Measurements from ENCODE around the gene TMBIM4. TPM values are rescaled to one million over a fixed set of nuclear protein-coding genes. Genes with fewer than 3 reads are reported as not detected.
"Not testable (repeated sequence)": the region's sequence is repeated elsewhere in the genome, so short reads cannot be mapped to it uniquely, and the experiment has no call there.

Gene TMBIM4
- total and polyA plus RNA-seq, 10 of the 15 experiments (the other 5 are each of a cell fraction or from before 2014, with no cell fraction given): 38.8 to 341 (median 82.8) TPM

DNA sequence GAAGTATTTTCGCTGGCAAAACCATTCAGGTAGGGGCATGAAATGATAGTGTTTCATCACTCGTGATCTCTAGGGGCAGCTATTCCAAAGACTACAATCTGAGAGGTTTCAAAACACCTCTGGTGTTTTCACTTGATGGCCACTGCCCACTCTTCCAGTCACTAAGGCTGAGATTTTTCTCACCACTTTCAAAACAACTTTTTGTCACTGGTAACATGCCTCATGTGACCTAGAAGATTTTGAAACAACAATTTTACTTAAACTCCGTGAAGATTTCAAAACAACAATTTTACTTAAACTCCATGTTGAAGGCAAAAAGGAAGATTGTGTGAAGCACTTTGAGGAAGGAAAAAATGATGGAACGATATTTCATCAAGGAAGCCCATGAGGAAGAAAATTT lies 18.0 kb upstream of the TMBIM4 start:
- H3K9ac ChIP-seq (ENCODE audit: control insufficient read depth, insufficient read depth, low read length): no peak overlapping the region
- ATAC-seq: no peak

DNA sequence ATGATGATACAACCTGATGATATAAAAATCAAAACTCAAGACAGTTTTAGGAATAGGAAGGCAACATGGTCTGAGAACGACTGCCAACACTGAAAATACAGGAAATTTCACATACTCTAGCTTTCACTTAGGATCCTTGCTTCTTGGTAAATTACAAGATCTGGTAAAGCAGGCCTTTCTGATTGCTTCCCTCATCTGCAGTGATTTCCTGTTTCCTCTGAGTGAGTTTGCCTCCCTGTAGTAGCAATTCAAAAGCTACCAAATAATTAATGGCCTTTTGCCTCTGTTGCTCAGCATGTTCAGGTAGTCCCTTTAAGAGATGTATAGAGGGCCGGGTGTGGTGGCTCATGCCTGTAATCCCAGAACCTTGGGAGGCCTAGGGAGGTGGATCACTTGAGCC lies 17.2 kb upstream of the TMBIM4 start:
- Histone ChIP-seq H3K4me1 (ENCODE audit: control insufficient read depth, insufficient read depth, low read length) (peaks cover 7% of the 10 kb centered on the region), H3K4me2 (ENCODE audit: control insufficient read depth, insufficient read depth) (no peak overlapping the region), H3K9ac (ENCODE audit: control insufficient read depth, insufficient read depth, low read length) (no peak overlapping the region), H3K79me2 (ENCODE audit: control insufficient read depth, insufficient read depth, low read length) (peaks cover 6% of the 10 kb centered on the region), H3K27me3 (replicated peaks in 1 of 2; ENCODE audit: control insufficient read depth in 2 of 2, insufficient read depth in 2 of 2, low read length in 1 of 2) (peaks cover 0 to 5% of the 10 kb centered on the region in 2 experiments; a peak in 1 of 4 replicates), H3K9me3 (replicated peaks; ENCODE audit: control insufficient read depth, insufficient read depth, low read length) (no peaks in the 10 kb centered on the region; the same call in 2 of the 3 replicates), H4K20me1 (ENCODE audit: control insufficient read depth, insufficient read depth) (no peaks in the 10 kb centered on the region), H3K36me3 (ENCODE audit: control insufficient read depth in 2 of 2, insufficient read depth in 2 of 2, low read length in 1 of 2) (no peaks in the 10 kb centered on the region), H3K27ac (ENCODE audit: control insufficient read depth, insufficient read depth) (no peak overlapping the region), H3K4me3 (no peak overlapping the region), H2AFZ (ENCODE audit: control insufficient read depth, low read depth, low read length) (no peak overlapping the region; the same call in 1 of the 2 replicates)
- ATAC-seq (no peak), FAIRE-seq (no peak), DNase-seq (ENCODE audit: low read depth, low spot score) (no peak)
- SMC1A ChIA-PET (ENCODE audit: uncharacterized antibody, unreplicated experiment): interaction anchor here (0.6 to 2.0 kb wide), 4 partner anchors 10 to 50 kb away, joined by 3 to 6 read pairs (median 4); no protein-coding TSS in a partner anchor
- no peak for TF ChIP-seq ZZZ3 (IDR thresholded peaks at IDR 0.05; ENCODE audit: control insufficient read depth, insufficient read length, low read depth)
- no peak for TF ChIP-seq PML (IDR thresholded peaks at IDR 0.05; ENCODE audit: low read length)
- POLR2A ChIA-PET: no interaction called here
- CTCF ChIA-PET: interaction anchor here (0.5 to 1.7 kb wide), 3 partner anchors 11 to 49 kb away, joined by 5 read pairs; partner anchors contain the start of gene TMBIM4
- RAD21 ChIA-PET (ENCODE audit: unreplicated experiment): no interaction called here
- WGBS (ENCODE audit: insufficient coverage, insufficient replicate concordance, low lambda C conversion rate, missing lambda C conversion rate): 42% methylated on average over 2 of the region's 2 CpGs
- in situ Hi-C loops (cut with MboI): no loop called here
- no TSS peak for BruUV-seq (replicated peaks)
- intact Hi-C loops (cut with micrococcal nuclease; ENCODE audit: unreplicated experiment): no loop called here

More for the DNA sequence above, 18.0 kb upstream of the TMBIM4 start:
- peaks cover 8% of the 10 kb centered on the region for H3K79me2 ChIP-seq (ENCODE audit: control insufficient read depth, insufficient read depth, low read length)
- H3K27ac ChIP-seq (ENCODE audit: control insufficient read depth, insufficient read depth): no peak overlapping the region
- H3K36me3 ChIP-seq (ENCODE audit: control insufficient read depth in 2 of 2, insufficient read depth in 2 of 2, low read length in 1 of 2): no peaks in the 10 kb centered on the region
- no peaks in the 10 kb centered on the region; the same call in 2 of the 3 replicates for H3K9me3 ChIP-seq (replicated peaks; ENCODE audit: control insufficient read depth, insufficient read depth, low read length)
- ChIA-PET CTCF (interaction anchor here (1.7 kb wide), 1 partner anchor 19 kb away, joined by 5 read pairs; the partner anchor contains the start of gene TMBIM4), SMC1A (ENCODE audit: uncharacterized antibody, unreplicated experiment) (interaction anchor here (0.9 kb wide), 1 partner anchor 25 kb away, joined by 3 read pairs; no protein-coding TSS in a partner anchor), RAD21 (ENCODE audit: unreplicated experiment) (no interaction called here), POLR2A (no interaction called here)
- no peak for FAIRE-seq
- BruUV-seq (replicated peaks): no TSS peak
- H2AFZ ChIP-seq (ENCODE audit: control insufficient read depth, low read depth, low read length): no peak overlapping the region
- H3K27me3 ChIP-seq (replicated peaks in 1 of 2; ENCODE audit: control insufficient read depth in 2 of 2, insufficient read depth in 2 of 2, low read length in 1 of 2): peaks cover 0 to 5% of the 10 kb centered on the region in 2 experiments; a peak in 1 of 4 replicates
- WGBS (ENCODE audit: insufficient coverage, insufficient replicate concordance, low lambda C conversion rate, missing lambda C conversion rate): 64% methylated on average over 4 of the region's 4 CpGs
- peaks cover 7% of the 10 kb centered on the region for H3K4me1 ChIP-seq (ENCODE audit: control insufficient read depth, insufficient read depth, low read length)
- intact Hi-C loops (cut with micrococcal nuclease; ENCODE audit: unreplicated experiment): no loop called here
- H3K4me3 ChIP-seq: no peak overlapping the region
- no peak overlapping the region for H3K4me2 ChIP-seq (ENCODE audit: control insufficient read depth, insufficient read depth)
- no peak for DNase-seq (ENCODE audit: low read depth, low spot score)
- in situ Hi-C loops (cut with MboI): no loop called here
- no peaks in the 10 kb centered on the region for H4K20me1 ChIP-seq (ENCODE audit: control insufficient read depth, insufficient read depth)
- no peak for TF ChIP-seq TCF3 (IDR thresholded peaks at IDR 0.05; ENCODE audit: borderline replicate concordance, insufficient read depth, low read depth, low read length)
- no peak for TF ChIP-seq POLR2AphosphoS2 (IDR thresholded peaks at IDR 0.05; ENCODE audit: low read depth, low read length)
- TF ChIP-seq NR2C1 (IDR thresholded peaks at IDR 0.05): no peak
- TF ChIP-seq, protein P1, sequence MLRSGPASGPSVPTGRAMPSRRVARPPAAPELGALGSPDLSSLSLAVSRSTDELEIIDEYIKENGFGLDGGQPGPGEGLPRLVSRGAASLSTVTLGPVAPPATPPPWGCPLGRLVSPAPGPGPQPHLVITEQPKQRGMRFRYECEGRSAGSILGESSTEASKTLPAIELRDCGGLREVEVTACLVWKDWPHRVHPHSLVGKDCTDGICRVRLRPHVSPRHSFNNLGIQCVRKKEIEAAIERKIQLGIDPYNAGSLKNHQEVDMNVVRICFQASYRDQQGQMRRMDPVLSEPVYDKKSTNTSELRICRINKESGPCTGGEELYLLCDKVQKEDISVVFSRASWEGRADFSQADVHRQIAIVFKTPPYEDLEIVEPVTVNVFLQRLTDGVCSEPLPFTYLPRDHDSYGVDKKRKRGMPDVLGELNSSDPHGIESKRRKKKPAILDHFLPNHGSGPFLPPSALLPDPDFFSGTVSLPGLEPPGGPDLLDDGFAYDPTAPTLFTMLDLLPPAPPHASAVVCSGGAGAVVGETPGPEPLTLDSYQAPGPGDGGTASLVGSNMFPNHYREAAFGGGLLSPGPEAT (IDR thresholded peaks at IDR 0.05; ENCODE audit: low read depth): no peak
- no peak for TF ChIP-seq SIX5 (IDR thresholded peaks at IDR 0.05; ENCODE audit: low read depth, low read length, severe bottlenecking)
- TF ChIP-seq SMC3 (IDR thresholded peaks at IDR 0.05; ENCODE audit: borderline replicate concordance, low read length): no peak
- no peak for TF ChIP-seq BACH1 (IDR thresholded peaks at IDR 0.05; ENCODE audit: borderline replicate concordance)

DNA sequence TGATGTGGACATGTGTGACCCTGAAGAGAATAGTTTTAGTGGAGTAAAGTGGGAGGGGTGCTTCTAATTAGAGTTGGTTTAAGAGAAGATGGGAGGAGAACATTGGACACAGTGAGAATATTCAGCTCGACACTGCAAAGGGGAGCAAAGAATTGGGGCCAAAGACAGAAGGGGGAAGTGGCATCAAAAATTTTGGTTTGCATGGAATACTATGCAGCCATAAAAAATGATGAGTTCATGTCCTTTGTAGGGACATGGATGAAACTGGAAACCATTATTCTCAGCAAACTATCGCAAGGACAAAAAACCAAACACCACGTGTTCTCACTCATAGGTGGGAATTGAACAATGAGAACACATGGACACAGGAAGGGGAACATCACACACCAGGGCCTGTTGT lies 15.0 kb upstream of the TMBIM4 start:
- SMC1A ChIA-PET (ENCODE audit: uncharacterized antibody, unreplicated experiment); intact Hi-C loops (cut with micrococcal nuclease; ENCODE audit: unreplicated experiment); H3K9ac ChIP-seq (ENCODE audit: control insufficient read depth, insufficient read depth, low read length); H4K20me1 ChIP-seq (ENCODE audit: control insufficient read depth, insufficient read depth); H3K4me2 ChIP-seq (ENCODE audit: control insufficient read depth, insufficient read depth); H2AFZ ChIP-seq (ENCODE audit: control insufficient read depth, low read depth, low read length); H3K4me1 ChIP-seq (ENCODE audit: control insufficient read depth, insufficient read depth, low read length); BruUV-seq (replicated peaks); H3K9me3 ChIP-seq (replicated peaks; ENCODE audit: control insufficient read depth, insufficient read depth, low read length); H3K4me3 ChIP-seq; H3K27ac ChIP-seq (ENCODE audit: control insufficient read depth, insufficient read depth); DNase-seq (ENCODE audit: low read depth, low spot score); CTCF ChIA-PET; FAIRE-seq; RAD21 ChIA-PET (ENCODE audit: unreplicated experiment); H3K36me3 ChIP-seq (ENCODE audit: control insufficient read depth in 2 of 2, insufficient read depth in 2 of 2, low read length in 1 of 2); in situ Hi-C loops (cut with MboI); H3K27me3 ChIP-seq (replicated peaks in 1 of 2; ENCODE audit: control insufficient read depth in 2 of 2, insufficient read depth in 2 of 2, low read length in 1 of 2); H3K79me2 ChIP-seq (ENCODE audit: control insufficient read depth, insufficient read depth, low read length); ATAC-seq: not testable (repeated sequence)
- 74% methylated on average over 2 of the region's 3 CpGs for WGBS (ENCODE audit: insufficient coverage, insufficient replicate concordance, low lambda C conversion rate, missing lambda C conversion rate)
- POLR2A ChIA-PET: interaction anchor here (0.9 kb wide), 1 partner anchor 9 kb away, joined by 3 read pairs; no protein-coding TSS in a partner anchor

Measured in GM12878 (cell line).